Limb (tissue), 2 donors: ENCODE measurements around the gene SOX2.

Source experiments
- DNase-seq, 2 donors: peaks; one replicate each; pipeline ENCODE4 v3.0.0-alpha.2; 2016; ENCODE audit errors: extremely low spot score in 2 of 2

The SOX2 gene

DNA sequence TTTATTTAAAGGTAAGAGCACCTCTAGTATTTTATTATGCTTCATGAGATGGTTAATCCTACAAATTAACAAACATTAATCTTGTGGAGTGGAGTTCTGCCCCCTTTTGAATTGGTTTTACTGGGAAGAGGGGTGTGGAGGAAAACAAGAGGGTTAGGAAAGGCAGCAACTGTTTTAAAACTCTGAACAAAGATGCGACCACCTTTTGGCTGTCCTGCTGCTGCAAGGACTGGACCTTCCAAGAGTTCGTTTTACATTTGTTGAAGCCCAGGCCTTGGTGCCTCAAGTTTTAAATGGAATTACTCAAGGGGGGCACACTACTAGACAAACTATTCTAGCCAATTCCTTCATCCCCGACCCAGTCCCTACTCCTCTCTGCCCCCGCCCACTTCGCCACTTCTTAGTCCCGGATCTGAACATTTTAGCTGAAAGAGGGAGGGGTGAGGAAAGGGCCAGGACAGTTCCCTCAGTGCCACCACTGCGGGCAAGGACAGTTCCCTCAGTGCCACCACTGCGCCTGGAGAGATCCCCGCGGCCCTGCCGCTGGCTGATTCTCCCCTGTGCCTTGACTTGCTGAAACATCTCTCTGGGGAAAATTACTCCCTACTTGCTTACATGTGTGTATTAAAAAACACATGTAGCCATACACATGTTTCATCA is 11.2 kb downstream of the SOX2 start:
- DNase-seq: no peak

DNA sequence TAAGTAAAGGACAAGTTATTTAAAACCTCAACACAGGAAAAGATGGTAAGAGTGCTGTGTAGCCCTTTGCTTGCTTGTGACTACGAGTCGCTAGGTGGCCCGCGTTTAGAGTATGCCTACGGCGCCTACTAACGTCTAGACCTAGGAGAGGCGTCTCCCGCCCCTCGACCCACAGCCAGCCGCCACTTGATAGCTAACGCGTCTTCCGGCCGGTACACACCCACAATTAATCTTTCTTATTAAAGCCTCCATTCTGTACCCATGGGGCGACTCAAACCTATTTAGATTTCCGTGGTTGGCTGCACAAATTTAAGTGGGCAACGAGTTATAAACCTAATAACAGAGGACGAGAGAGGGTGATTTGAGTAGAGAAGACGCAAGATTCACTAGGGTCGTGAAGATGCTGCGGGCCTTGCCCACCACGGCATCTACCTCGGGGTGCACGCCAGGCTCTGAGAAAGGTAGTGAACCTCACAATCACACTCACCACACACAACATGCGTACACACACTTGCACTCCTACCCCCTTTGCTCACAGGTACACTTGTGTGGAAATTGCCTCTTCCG is 12.0 kb downstream of the SOX2 start:
- DNase-seq: peak in 1 of 2 donors; percentile 39

GRCh38 chr3:181724192-181724965 is 12.7 kb downstream of the SOX2 start:
- peak in 1 of 2 donors; percentile 59 for DNase-seq

DNA sequence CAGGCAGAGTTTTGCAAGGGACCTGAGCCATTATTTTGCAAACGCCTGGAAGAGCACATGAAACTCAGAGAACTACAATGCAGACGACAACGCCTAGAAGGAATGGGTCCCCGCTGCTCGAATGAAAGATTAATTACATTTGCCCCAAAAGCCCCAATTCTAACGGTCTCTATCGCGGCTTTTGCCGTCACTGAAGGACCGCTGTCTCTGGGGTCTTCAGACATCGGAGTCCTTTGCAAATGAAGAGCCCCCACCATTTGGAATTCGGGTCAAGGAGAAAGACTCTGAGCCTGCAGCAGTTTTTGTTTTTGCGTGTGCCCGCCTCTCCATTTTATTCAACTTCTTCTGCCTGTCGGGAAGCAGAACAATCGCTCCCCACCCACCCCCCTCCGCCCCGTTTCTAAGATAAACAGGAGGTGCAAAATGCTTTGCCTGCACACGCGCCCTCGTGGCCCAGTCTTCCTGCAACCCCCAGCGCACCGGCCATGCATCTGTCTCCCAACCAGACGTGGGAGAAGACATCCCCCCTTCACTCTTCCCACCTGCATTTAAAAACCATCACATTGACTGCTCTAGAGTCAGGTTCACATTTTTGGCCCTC is 13.5 kb downstream of the SOX2 start:
- peak in 1 of 2 donors; percentile 56 for DNase-seq

DNA sequence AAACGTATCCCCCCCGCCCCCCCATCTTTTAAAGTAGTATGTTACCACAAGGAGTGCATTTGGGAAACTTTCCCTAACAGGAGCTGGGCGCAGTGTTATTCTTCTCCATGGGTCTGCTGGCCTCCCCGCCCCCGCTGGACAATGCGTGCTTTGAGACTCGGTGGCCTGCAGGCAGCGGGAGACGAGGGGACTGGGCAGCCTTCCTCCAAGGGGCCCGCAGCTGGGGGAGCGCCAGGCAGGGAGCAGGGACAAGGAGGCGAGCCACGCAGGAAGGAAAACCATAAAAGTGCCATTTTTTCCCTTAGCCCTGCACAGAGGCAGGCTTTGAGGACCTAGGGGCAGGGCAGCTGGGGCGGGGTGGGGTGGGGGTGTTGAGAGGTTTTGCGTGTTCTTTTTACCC is 14.1 kb downstream of the SOX2 start:
- DNase-seq: peak in 1 of 2 donors; percentile 71

DNA sequence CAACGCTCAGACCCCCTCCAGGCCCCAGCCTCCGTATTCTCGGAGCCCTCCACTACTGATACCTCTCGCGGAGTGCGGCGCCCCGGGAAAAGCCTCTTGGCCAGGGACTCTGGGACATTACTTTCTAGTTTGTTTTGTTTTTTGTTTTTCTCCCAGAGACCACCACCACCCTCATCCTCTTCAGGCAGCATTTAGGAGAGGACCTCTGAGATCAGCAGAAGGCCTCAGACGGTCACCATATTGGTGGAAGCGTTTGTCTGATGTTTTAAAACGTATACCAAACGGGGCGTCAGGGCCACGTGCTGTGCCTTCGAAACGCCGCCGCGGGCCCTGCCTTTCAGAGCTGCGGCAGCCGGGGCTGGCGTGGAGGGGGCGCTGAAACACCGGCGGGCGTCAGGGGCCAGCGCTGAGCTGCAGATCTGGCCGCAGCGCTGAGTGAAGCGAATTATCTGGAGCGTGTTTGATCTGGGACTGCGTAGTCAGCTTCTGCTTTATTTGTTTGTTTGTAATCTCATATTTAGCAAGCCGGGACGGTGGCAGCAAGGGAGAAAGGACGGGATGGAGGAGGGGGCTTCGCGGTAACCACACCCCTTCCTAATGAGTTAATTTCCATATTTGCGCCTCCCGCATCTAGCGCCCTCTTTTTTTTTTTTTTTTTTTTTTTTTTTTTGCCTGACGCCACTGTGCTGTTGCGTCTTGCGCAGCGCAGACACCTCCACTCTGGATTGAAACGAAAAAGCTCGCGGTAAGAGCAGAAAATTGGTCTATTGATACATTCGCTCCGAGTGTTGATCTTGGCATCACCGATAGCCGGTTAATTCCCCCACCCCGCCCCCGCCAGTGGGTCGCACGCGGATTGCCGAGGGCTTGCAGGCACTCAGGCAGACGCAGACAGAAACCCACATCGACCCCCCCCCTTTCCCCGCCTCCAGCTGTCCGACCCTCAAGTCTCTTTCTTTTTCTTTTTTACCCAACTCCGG is 14.9 kb downstream of the SOX2 start:
- DNase-seq: peak in 1 of 2 donors; percentile 75

GRCh38 chr3:181727341-181728032 is 15.8 kb downstream of the SOX2 start:
- DNase-seq: peak in 1 of 2 donors; percentile 51

DNA sequence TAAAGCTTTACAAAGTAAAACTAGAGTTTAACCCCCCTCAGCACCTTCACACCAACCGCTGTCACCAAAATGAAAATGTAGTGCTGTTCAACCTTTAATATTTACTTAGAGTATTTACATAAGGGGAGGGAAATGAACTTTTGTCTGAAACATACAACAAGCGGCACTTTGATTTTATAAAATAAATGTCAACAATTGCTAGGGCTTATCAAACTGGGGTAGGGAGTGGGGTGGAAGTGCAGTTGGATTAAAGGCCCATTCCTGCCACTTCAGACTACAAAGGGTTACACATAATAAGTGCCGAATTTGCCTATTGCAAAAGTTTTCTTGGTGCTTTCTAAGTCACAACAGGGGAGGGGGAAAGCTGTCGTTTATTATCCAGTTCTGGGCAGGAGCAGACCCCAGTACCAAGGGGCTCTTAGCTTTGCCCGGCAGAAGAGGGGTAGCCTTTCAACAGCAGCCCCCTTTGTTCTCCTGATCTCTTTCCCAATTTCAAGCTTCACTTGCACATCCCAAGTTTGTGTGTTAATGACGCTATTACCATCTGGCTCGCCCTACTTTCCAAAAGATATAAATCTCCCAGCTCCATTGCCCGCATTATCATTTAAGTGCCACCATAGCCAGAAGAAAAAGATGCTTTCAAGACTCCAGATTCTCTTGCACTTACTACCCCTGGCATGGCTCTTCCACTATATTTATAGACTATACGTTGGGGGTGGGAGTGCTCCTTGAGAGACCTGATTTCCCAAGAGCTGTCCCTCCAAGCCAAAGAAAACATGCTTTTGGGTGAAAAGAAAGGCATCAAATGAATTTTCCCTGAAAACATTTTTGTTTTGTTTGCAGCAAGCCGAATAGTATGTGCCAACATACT is 17.0 kb downstream of the SOX2 start:
- no peak for DNase-seq

DNA sequence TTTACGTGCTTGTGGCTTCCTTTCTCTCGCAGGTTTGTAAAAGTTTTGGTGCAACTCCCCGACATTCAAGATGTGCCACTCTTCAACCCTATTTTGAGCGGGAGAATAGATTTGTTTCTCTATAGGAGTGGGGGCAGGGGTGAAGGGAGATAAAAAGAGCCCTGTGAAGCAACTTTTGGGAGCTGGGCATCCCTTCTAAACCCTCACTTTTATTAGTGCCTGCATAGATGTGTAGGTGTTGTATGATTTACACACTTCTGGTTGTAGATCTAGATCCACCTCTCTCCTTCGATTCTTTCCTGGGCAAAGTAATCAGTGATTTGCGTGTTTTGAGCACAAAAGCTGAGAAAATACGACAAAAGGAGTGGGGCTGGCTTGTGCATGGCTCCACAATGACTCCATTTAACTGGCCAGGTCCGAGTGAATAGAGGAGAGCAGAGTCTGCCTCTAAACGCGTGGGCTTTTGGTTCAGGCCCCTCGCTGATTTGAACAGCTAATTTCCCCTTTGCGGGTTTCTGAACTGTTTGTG is 17.7 kb downstream of the SOX2 start:
- DNase-seq: no peak

- no peak for DNase-seq
These were observed 18.6 kb downstream of the SOX2 start for GRCh38 chr3:181730316-181730715.

DNA sequence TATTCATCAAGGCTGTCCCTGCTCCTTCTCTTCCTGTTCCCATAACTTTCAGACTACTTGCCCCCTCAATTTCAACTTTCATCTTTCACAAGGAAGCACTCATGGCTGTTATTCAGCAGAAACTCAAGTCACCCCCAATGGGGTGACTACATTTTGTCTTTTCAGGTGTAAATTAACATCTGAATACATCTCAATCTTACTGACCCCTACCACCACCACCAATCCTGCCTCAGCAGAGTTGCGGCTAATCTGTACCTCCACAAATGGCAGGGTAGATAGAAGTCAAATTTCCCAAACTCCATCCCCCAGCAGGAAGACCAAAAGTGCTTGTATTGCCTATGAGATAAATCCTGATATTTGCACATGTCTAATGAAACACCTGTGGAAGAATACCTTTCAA is 19.2 kb downstream of the SOX2 start:
- no peak for DNase-seq

- DNase-seq: no peak
These were observed 24.2 kb downstream of the SOX2 start for GRCh38 chr3:181735911-181736310.

DNA sequence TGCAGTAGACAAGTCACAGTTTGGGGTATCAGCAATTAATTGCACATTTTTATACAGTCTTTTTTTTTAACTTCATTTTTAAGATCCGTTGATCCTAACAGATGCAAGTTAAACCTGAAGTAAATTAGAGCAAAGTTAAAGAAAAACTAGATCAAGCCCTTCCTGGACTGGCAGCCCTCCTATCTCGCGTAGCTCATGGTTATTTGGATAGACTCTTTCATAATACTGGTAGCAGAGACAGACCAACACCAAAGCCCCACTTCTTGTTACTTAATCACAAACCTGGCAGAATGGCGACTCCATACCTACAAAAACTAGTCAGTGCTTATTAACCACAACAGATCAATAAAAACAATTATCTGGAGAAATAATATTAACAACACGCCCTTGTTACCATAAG is 26.8 kb downstream of the SOX2 start:
- no peak for DNase-seq

DNA sequence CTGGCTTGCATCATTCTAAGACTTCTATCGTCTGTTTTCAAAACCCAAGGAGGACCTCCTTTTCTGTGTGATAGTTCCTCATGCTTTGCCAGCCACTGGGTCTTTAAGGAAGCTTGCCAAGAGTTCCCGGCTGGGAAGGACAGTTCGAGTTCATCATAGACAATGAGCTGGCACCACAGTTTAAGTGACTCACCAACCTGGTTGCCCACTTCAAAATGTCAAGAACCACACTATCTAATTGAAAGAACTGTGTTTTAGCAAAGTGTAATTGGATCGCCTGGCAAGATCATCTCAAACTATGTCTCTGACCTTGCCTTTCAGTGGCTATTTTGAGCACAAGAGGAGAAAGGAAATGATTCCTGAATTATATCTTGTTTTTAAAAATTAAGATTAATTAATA is 27.9 kb downstream of the SOX2 start:
- DNase-seq: no peak

GRCh38 chr3:181741417-181741816 is 29.7 kb downstream of the SOX2 start:
- DNase-seq: no peak

- DNase-seq: peak in 1 of 2 donors; percentile 46
These were observed 40.5 kb downstream of the SOX2 start for GRCh38 chr3:181752202-181752671.

GRCh38 chr3:181753391-181753790 is 41.7 kb downstream of the SOX2 start:
- DNase-seq: no peak

DNA sequence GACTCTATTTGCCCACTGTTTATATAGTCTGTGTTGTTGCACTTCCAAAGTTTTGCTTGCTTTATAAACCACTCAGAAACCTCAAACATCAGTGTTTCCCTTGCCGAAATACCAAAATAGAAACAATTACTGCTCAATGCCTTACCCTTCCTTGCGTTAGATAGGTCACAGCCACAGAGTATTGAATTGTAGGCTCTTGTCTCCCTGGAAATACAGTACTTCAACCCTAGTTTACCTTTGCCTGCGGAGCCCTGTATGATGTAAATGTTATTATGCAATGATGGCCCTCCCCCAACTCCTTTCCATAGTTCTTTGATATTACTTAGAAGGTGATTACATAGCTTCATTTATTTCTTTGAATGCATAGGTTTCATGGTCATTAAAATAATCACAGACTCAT is 44.2 kb downstream of the SOX2 start:
- no peak for DNase-seq

DNA sequence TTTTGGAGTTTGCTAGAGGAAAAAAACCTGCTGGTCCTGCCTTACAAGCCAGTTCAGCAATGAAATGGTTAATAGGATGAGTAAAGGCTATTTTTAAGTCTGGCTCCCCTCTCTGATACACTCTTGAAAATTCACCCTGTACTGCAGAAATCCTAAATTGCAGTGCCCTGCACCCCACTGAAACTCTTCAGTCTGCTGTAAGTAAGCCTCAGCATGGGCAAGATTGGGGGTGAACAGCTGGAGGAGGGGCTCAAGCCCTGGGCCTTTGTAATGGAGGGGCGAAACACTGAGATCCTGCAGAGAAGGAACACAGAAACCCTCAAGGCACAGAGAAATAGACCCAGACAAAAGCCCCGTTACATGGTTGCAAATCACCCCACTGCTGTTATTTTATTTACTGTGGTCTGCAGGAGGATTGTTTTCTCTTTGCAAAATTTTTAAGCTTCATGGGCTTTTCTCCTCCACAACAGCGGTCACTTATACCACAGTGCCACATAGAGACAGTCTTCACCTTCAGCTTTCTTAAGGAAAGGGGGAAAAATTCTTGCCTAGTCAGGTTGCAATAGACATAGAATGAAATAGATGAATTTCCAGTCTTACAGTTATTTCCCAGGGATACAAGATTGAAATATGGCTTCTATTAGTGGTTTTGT is 45.0 kb downstream of the SOX2 start:
- DNase-seq: peak in 1 of 2 donors; percentile 35
